ENCODE results near the gene ANLN.
"Not testable (repeated sequence)": the region's sequence is repeated elsewhere in the genome, so short reads cannot be mapped to it uniquely, and the experiment has no call there.

ANLN gene

DNA sequence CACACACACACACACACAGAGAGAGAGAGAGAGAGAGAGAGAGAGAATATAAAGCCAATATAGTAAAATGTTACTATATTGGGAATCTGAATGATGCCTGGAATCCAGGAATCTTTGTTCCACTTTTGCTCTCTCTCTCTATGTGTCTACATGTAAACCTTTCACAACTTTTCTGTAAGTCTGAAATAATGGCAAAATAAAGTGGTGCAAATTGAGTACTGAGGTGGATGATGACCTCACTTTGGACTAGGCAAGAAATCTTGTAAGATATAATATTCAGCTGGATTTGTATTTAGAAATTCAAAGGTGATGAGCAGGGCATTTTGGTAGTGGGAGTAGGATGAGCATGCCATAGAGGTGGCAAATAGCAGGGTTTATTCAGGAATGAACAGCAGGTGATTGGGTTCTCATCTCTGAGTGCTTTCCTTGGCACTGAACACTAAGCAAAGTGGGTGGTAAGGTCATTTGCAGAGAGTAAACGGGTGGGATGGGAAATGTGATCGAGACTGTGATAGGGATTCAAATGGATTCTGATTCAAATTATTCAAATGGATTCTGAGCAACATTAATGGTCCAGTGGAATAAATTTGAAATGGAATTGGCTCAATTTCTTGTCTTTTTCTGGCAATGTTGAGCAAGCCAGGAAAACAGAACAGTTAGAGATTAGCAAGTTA, 9.7 kb upstream of the ANLN start:
- DNase-seq (ENCODE audit: low spot score), result no peak

DNA sequence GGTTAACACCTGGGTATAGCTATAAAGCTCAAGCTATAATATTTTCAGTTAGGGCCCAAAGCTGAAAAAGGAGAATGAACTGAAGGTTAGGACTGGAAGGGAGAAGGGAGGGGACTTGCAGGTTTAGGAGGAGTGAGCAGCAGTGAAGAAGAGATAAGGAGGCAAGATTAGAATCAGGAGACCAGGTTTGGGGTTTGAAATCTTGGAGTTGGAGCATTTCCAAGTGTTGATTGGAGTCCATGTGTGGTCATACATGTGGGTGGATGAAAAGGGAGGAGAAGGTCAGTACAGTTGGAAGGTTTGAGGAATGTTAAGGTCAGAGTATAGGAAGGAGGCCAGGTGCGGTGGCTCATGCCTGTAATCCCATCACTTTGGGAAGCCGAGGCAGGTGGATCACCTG, 8.6 kb upstream of the ANLN start:
- DNase-seq (ENCODE audit: low spot score), result no peak

DNA sequence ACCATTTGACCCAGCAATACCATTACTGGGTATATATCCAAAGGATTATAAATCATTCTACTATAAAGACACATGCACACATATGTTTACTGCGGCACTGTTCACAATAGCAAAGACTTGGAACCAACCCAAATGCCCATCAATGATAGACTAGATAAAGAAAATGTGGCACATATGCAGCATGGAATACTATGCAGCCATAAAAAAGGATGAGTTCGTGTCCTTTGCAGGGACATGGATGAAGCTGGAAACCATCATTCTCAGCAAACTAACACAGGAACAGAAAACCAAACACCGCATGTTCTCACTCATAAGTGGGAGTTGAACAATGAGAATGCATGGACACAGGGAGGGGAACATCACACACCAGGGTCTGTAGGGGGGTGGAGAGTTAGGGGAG, 6.4 kb upstream of the ANLN start:
- not testable (repeated sequence) for DNase-seq (ENCODE audit: low spot score)

DNA sequence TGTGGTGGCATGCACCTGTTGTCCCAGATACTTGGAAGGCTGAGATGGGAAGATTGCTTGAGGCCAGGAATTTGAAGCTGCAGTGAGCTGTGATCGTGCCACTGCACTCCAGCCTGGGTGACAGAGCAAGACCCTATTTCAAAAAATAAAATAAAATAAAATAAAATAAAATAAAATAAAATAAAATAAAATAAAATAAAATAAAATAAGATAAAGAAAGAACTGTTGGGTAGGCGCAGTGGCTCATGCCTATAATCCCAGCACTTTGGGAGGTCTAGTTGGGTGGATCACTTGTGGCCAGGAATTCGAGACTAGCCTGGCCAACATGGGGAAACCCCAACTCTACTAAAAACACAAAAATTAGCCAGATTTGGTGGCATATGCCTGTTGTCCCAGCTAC, 4.0 kb upstream of the ANLN start:
- DNase-seq (ENCODE audit: low spot score), result not testable (repeated sequence)

DNA sequence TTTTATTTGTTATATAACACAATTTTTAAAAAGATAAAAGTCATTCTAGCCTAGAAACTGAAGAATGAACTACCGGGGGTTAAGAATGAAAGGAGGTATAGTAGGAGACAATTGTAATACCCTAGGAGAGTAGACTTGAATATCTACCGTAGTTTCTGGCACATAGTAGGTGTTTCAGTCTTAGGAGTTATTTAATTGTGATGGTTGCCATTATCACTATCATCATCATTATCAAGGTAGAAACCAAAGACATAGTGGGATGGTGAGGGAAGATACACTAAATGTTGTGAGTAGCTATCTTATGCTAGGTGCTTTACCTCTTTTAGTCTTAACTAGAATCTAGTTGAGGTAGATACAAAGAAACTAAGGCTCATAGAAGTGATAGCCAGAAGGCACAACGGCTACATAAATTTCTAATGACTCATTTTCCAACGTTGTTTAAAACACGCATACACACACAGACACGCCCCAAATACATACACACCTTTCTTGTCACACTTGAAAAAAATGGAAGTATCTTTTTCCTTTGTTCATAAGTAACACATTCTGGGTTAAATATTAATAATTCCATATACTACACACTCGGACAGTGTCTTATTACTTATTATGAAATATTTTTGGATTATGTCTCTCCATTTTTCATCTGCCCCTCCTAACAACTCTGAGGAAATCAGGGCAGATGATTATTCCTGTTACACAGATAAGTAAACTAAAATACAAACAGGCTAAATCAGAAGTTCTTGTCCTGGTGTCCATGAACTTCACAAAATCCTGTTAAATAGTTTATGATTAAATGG, 2.0 kb upstream of the ANLN start:
- peak; percentile 71 for DNase-seq (ENCODE audit: low spot score)

DNA sequence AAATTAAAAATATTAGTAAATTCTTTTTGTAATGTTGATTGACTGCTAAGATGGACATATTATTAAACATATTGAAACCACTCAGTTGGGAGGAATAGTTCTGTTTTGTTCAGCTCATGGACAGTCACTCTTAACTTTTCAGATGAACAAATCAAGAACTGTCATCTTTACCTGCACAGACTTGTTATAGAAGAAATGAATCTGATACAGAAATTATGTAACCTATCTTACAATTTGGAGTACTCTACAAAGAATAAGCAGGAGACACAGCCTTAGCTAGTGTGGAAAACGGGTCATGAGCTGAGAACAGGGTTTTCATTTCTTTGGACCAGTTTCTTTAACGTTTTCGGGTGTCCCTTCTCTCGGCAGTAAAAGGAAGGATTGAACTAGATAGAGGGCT, 1.2 kb upstream of the ANLN start:
- no peak for DNase-seq (ENCODE audit: low spot score)

DNA sequence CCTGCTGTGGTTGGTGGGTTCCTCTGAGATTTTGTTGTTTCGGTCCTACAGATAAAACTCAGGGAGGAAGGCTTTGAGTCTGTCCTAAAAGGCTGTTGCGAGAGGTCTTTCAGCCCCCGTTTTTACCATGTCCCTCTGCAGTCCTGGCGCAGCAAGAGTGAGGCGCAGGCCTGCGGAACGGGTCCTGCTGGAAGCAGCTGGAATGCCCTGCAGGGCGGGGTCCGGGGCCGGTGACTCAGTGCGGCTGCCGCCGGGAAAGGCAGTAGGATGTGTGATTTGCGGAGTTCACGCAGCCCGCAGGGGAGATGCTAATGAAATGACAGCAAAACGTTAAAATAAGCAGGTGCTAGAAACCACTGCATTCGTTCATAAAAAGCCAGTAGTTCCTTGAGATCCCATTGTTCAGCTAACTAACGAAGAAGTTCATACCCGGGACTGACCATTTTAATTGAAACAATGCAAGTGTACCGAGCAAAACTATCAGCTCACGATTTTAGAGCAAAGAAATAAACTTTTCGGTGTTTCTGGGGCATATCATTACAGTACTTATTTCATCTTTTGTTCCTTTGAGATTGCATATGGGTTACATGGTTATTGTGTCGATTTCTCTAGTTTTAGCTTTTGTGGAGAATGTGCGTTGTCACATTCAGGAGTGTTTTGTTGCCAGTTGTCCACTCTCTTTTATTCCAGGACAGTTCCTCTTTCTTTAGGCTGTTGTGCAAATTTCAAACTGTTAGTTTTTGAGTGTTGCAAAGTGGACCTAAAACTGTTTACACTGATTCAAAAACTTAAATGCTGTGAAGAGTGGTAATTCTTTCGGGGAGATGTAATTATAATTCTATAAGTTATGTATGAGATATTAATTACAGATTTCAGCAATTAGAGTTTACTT, 783 bp downstream of the ANLN start:
- DNase-seq (ENCODE audit: low spot score), result peak; percentile 94

DNA sequence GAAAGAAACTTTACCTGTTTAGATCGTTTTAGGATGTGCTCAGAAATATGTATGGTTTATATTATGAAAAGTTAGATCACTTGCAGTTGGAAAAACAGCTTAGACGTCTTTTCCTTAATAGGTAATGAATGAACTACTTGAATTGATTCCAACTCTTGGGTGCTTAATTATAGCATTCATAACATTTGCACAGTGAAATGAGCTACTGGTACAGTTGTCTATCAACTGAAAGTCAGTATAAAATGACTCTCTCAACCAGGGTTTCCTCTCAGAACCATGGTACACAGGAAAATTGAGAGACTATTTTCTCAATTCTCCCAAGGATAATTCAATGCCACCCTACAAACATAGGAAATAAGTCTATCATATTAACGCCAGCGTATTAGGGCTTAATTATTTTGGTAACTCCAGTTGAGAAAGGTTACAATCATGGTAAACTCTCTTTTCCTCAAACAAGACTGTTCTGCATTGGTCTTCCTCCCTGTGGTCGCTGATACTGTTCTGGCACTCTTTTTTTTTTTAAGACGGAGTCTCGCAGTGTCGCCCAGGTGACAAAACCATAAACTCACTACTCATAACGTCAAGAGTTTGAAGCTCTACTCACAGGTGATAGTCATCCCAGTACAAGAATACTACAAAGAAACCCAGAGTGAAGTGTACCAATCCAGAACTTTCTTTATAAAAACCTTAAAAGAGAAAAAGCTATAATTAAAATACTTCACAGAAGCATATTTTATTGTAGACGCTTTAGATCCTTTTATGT, 2.0 kb downstream of the ANLN start:
- DNase-seq (ENCODE audit: low spot score), result peak; percentile 73

DNA sequence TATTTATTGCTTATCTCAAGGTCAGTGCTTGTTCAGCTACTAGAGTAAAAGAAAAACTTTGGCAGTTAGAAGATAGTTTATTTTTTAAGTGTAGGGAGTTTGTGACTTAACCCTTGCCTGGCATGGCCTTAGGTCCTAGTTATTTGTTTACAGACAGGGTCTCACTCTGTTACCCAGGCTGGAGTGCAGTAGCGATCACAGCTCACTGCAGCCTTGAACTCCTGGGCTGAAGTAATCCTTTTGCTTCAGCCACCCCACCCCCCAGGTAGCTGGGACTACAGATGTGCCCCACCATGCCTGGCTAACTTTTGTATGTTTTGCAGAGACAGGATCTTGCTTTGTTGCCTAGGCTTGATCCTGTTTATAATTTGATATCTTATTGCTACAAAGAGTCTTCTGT, 4.2 kb downstream of the ANLN start:
- DNase-seq (ENCODE audit: low spot score), result peak; percentile 31

DNA sequence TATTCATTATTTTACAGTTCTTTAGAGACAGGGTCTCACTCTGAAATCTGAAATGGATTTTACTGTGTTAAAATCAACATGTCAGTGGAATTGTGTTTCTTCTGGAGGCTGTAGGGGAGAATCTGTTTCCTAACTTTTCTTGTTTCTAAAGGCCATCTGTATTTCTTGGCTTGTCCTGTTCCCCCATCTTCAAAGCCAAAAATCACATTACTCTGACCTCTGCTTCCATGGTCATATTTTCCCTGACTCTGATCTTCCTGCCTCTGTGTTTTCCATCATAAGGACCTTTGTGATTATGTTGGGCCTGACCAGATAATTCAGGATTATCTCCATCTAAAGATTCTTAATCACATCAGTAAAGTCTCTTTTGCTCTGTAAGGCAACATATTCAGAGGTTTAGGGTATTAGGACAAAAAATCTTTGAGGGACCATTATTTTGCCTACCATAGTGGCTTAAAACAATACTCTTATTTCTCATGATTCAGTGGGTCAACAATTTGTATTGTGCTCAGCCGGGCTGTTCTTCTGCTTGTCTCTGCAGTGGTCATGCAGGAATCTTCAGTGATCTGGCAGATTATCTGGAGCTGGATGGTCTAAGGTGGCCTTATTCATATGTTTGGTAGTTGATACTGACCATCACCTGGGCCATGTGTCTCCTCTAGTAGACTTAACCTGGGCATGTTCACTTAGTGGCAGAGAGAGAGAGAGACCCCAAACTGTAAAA, 5.7 kb downstream of the ANLN start:
- no peak for DNase-seq (ENCODE audit: low spot score)

DNA sequence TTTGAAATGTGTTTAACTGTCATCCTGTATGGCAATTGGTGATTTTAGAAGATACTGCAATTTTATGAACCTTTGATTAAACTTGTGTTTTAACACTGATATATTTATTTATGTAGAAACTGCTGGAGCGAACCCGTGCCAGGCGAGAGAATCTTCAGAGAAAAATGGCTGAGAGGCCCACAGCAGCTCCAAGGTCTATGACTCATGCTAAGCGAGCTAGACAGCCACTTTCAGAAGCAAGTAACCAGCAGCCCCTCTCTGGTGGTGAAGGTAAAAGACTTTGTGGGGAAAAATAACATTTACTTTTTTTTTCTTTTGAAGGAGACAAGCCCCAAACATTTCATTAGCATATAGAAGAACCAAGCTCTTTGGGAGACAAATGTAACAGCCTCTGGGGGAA, 6.5 kb downstream of the ANLN start:
- DNase-seq (ENCODE audit: low spot score), result peak; percentile 27

DNA sequence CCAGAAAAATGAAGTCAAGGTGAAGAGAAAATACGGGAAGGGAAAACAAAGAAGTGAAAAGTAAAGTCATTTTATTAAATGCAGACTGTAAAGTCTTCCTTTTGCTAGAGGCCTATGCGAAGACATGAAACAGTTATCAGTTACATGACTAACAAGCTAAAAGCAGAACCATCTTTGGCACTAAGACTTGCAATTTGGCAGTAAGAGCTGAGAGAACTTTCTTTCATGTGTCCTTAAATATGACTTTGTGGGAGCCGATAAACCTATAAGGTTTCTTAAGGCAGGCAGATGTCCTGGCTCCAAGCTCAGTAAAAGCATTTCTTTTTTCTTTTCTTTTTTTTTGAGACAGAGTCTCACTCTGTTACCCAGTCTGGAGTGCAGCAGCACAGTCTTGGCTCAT, 10.4 kb downstream of the ANLN start:
- no peak for DNase-seq (ENCODE audit: low spot score)

DNA sequence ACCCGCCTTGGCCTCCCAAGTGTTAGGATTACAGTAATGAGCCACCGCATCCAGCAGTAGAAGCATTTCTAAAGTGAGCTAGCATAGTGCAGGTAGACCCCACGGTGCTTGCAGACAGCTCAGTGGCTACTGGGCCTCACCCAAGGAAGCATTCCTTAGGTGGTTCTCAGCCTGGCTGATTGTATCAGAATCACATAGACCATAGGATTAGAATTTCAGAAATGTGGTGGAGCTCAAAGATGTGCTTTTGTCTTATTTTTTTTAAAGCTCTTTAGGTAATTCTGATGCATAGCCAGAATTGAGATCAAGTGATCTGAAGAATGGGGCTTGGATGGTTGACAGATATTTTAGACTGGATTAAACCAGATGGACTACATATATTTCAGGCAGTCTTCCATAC, 10.9 kb downstream of the ANLN start:
- peak; percentile 16 for DNase-seq (ENCODE audit: low spot score)

DNA sequence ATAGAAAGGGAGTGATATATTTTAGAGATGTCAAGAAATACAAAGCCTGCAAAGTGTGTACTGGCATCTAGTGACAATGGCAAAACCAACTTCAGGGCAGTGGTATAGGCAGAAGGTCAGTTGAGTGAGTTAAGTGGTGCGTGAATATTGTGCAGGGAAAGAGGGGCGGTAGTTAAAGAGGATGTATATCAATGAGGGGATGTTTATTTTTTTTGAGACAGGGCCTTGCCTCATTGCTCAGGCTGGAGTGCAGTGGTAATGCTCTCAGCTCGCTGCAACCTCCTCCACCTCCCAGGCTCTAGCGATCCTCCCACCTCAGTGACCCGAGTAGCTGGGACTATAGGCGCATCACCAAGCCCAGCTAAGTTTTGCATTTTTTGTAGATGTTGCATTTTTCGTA, 13.8 kb downstream of the ANLN start:
- DNase-seq (ENCODE audit: low spot score), result no peak

DNA sequence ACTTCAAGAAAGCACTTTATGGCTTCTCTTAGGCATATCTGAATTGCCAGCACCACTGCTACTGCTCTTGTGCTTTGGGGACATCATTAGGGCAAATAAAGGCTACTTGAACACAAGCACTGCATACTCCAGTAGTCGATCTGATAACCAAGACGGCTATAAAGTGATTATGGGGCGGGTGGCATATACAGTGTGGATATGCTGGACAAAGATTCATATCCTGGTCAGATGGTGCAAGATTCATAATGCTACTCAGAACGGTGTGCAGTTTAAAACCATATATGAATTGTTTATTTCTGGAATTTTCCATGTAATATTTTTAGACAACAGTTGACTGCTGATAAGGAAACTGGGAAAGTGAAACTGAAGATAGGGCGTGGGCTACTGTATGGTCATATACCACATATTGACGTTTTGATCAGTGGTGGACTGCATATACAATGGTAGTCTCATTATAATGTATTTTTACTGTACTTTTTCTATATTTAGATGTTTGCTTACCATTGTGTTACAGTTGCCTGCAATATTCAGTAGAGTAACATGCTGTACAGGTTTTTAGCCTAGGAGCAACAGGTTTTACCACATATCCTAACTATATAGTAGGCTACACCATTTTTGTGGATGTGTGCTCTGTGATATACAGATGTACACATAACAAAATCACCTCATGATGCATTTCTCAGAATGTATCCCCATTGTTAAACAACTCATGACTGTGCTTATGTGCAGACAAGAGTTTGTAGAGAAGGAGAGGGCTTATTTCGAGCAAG, 15.2 kb downstream of the ANLN start:
- no peak for DNase-seq (ENCODE audit: low spot score)

DNA sequence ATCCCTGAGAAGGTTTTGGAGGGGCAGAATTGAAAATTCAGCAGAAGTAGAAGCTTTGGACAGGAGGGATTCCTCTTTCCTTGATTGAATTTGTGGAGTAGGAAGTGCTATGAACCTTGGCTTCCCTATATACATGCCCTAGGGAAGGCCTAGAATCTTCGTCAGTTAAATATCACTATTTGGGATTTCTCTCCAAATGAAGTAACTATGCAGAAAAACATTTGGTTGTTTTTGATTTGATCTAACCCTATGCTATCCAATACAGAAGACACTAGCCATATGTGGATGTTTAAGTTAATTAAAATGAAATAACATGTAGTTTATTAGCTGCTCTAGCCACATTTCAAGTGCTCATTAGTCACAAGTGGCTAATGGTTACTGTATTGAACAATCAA, 15.7 kb downstream of the ANLN start:
- DNase-seq (ENCODE audit: low spot score), result no peak

DNA sequence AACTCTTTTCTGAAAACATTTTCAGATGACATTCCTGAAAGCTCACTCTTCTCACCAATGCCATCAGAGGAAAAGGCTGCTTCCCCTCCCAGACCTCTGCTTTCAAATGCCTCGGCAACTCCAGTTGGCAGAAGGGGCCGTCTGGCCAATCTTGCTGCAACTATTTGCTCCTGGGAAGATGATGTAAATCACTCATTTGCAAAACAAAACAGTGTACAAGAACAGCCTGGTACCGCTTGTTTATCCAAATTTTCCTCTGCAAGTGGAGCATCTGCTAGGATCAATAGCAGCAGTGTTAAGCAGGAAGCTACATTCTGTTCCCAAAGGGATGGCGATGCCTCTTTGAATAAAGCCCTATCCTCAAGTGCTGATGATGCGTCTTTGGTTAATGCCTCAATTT, 16.5 kb downstream of the ANLN start:
- no peak for DNase-seq (ENCODE audit: low spot score)

DNA sequence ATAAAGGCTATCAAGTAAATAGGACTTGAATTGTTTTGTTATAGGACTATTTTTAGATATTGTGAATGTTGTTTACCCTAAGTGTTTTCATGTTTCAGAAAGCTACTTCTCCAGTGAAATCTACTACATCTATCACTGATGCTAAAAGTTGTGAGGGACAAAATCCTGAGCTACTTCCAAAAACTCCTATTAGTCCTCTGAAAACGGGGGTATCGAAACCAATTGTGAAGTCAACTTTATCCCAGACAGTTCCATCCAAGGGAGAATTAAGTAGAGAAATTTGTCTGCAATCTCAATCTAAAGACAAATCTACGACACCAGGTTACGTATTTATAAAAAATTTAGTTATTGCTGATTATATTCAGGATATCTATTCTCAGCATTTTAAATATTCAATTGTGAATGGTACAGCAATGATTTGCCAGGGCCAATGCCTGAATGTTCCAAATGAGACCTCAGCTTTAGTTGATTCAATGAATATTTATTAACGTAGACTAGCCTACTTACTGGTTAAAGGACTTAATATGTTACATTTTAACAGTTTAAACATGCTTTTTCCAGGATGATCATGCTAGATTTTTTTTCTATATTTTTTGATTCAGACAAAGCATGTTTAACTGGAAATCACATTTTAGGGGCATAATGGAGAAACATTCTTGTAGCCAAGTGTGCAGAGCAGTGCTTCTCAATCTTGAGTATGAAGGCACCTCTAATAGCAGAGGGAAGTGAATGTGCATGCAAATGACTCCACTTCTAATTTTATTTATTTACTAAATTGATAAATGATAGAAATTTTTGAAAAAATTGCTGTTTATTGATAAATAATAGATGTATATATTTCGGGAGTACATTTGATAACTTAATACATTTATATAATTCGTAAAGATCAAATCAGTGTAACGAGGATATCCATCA, 18.2 kb downstream of the ANLN start:
- DNase-seq (ENCODE audit: low spot score), result no peak

DNA sequence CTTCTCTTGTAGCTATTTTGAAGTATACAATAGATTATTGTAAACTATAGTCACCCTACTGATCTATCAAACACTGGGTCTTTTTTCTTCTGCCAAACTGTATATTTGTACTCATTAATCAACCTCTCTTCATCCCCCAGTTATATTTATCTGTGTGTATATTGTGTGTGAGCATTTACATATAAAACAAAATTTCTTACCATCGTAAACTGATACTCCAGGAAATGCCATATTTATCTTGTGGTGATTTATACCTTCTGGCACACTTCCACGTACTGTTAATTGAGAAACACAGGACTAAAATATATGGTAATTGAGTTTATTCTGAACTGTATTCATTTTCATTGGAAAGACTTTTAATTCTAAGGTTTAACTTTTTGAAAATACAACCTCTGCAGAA, 18.9 kb downstream of the ANLN start:
- DNase-seq (ENCODE audit: low spot score), result no peak

DNA sequence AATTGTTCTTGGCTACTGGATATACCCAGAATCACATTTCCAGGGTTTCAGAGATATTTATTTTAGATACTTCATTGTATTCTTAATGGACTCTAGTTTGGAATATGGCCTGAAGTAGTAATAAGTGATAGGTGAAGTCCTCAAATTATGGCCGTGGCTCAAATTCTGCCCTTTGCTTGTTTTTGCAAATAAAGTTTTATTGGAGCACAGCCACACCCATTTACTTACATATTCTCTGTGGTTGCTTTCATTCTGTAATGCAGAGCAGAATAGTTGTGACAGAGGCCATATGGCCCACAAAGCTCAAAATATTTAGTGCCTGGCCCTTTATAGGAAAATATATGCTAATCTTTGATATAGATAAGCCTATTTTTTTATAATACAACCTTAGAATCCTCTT, 19.5 kb downstream of the ANLN start:
- DNase-seq (ENCODE audit: low spot score), result no peak
